A673 (cell line): ENCODE data around the gene NRF1.

Experiments
- EZH2 ChIP-seq: fragments of 200-600 bp; sonication (generic); IDR thresholded peaks from 2 replicates; pipeline ENCODE4 v1.6.1; 2017; ENCODE audit warnings: borderline replicate concordance, low read depth, mild to moderate bottlenecking, mixed read lengths, antibody characterized with exemption, low read length; ENCODE audit not compliant: poor library complexity, severe bottlenecking
- TF ChIP-seq, protein P1 (sequence below): fragments of 300-800, 200-600 bp; sonication (generic); conservative IDR thresholded peaks from 2 replicates; pipeline ENCODE4 v1.5.1; 2017; ENCODE audit warnings: low read depth, mild to moderate bottlenecking, antibody characterized with exemption, low read length, moderate library complexity, mixed read lengths

DNA sequence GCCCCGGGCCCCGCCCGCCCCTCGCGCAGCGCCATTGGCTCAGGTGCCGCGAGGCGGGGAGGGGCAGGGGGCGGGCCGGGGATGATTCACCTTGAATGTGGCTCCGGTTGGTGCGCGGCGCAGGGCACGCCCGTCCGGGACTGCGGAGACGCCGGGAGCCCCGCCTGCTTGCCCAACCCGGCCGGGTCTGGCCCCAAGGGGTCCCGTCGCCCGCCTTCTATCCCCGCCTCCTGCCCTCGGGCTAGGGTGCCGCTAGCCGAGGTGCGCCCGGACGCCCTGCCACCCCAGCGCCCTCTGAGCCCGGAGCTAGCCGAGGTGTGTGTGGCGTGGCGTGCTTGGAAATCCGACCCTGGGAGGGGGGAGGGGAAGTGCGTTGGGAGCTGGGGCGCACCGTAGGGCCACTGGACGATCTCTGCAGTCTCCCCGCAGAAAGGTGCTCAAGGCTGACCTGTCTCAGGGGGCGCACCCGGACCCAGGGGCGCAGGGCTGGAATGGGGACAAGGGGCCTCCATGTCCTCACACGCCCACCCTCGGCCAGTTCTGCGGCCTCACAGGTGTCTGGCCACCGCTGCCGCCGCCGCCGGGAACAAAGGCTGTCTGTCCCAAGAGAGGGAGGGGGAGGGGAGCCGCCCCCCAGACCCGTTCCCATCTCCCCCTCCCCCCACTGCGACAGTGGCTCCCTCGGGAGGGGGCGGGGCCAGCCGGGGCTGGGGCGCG, 168.9 kb downstream of the NRF1 start:
- TF ChIP-seq, protein P1, sequence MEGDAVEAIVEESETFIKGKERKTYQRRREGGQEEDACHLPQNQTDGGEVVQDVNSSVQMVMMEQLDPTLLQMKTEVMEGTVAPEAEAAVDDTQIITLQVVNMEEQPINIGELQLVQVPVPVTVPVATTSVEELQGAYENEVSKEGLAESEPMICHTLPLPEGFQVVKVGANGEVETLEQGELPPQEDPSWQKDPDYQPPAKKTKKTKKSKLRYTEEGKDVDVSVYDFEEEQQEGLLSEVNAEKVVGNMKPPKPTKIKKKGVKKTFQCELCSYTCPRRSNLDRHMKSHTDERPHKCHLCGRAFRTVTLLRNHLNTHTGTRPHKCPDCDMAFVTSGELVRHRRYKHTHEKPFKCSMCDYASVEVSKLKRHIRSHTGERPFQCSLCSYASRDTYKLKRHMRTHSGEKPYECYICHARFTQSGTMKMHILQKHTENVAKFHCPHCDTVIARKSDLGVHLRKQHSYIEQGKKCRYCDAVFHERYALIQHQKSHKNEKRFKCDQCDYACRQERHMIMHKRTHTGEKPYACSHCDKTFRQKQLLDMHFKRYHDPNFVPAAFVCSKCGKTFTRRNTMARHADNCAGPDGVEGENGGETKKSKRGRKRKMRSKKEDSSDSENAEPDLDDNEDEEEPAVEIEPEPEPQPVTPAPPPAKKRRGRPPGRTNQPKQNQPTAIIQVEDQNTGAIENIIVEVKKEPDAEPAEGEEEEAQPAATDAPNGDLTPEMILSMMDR, result no peak
- no peak for TF ChIP-seq EZH2
